ENCODE measurements around the gene CD244. TPM values are rescaled to one million over a fixed set of nuclear protein-coding genes. Genes with fewer than 3 reads are reported as not detected.

CD244 gene
- total RNA-seq, 1 experiment from 2014 or later = not detected

- Histone ChIP-seq H3K27me3 (ENCODE audit: insufficient read depth, low read depth) (no peaks in the 10 kb centered on the region), H3K36me3 (ENCODE audit: low read depth) (no peaks in the 10 kb centered on the region), H3K4me3 (no peak overlapping the region), H4K20me1 (ENCODE audit: insufficient read depth) (no peaks in the 10 kb centered on the region), H3K27ac (no peak overlapping the region), H2AFZ (no peak overlapping the region), H3K79me2 (ENCODE audit: low read depth) (no peaks in the 10 kb centered on the region), H3K4me1 (replicated peaks; ENCODE audit: insufficient read depth) (peaks cover 12% of the 10 kb centered on the region; the same call in 1 of the 2 replicates), H3K9me2 (ENCODE audit: insufficient read depth) (no peaks in the 10 kb centered on the region), H3K9me3 (ENCODE audit: insufficient read depth, low read depth) (peaks cover 3% of the 10 kb centered on the region; the same call in 1 of the 2 replicates), H3K4me2 (no peak overlapping the region), H3F3A (ENCODE audit: insufficient read depth, low read depth) (peaks cover 4% of the 10 kb centered on the region; the same call in 1 of the 2 replicates)
- no peak for DNase-seq
- intact Hi-C loops (cut with micrococcal nuclease; ENCODE audit: unreplicated experiment) = no loop called here
- BruUV-seq (replicated peaks) = no TSS peak
- POLR2A ChIA-PET (ENCODE audit: unreplicated experiment) = no interaction called here
- CTCF ChIA-PET = no interaction called here
- TF ChIP-seq CTCF (conservative IDR thresholded peaks at IDR 0.05) = no peak
- no peak for TF ChIP-seq EZH2 (IDR thresholded peaks at IDR 0.05; ENCODE audit: low read depth)
These were observed 54.9 kb downstream of the CD244 start for GRCh38 chr1:160807738-160808137.

- H3F3A ChIP-seq (ENCODE audit: insufficient read depth, low read depth) = no peaks in the 10 kb centered on the region
- DNase-seq = no peak
- no peak for TF ChIP-seq EZH2 (IDR thresholded peaks at IDR 0.05; ENCODE audit: low read depth)
- no peak for TF ChIP-seq CTCF (conservative IDR thresholded peaks at IDR 0.05)
- ChIA-PET CTCF (no interaction called here), POLR2A (ENCODE audit: unreplicated experiment) (no interaction called here)
- H3K4me2 ChIP-seq = no peak overlapping the region
- H4K20me1 ChIP-seq (ENCODE audit: insufficient read depth) = no peaks in the 10 kb centered on the region
- no peaks in the 10 kb centered on the region for H3K36me3 ChIP-seq (ENCODE audit: low read depth)
- no TSS peak for BruUV-seq (replicated peaks)
- no peak overlapping the region for H3K4me3 ChIP-seq
- H2AFZ ChIP-seq = no peak overlapping the region
- H3K9me3 ChIP-seq (ENCODE audit: insufficient read depth, low read depth) = peaks cover 3% of the 10 kb centered on the region; the same call in 1 of the 2 replicates
- H3K27ac ChIP-seq = no peak overlapping the region
- no peaks in the 10 kb centered on the region for H3K27me3 ChIP-seq (ENCODE audit: insufficient read depth, low read depth)
- H3K4me1 ChIP-seq (replicated peaks; ENCODE audit: insufficient read depth) = peaks cover 8% of the 10 kb centered on the region; the same call in 1 of the 2 replicates
- H3K9me2 ChIP-seq (ENCODE audit: insufficient read depth) = no peaks in the 10 kb centered on the region
- intact Hi-C loops (cut with micrococcal nuclease; ENCODE audit: unreplicated experiment) = no loop called here
- H3K79me2 ChIP-seq (ENCODE audit: low read depth) = no peaks in the 10 kb centered on the region
These were observed 55.4 kb downstream of the CD244 start for GRCh38 chr1:160807247-160807646.

- intact Hi-C loops (cut with micrococcal nuclease; ENCODE audit: unreplicated experiment) = no loop called here
- Histone ChIP-seq H3K9me2 (ENCODE audit: insufficient read depth) (no peaks in the 10 kb centered on the region), H3K79me2 (ENCODE audit: low read depth) (no peaks in the 10 kb centered on the region), H3K36me3 (ENCODE audit: low read depth) (no peaks in the 10 kb centered on the region), H3K27me3 (ENCODE audit: insufficient read depth, low read depth) (no peaks in the 10 kb centered on the region), H3K9me3 (ENCODE audit: insufficient read depth, low read depth) (peaks cover 3% of the 10 kb centered on the region; the same call in 1 of the 2 replicates), H3K4me1 (replicated peaks; ENCODE audit: insufficient read depth) (peaks cover 8% of the 10 kb centered on the region; the same call in 1 of the 2 replicates), H3F3A (ENCODE audit: insufficient read depth, low read depth) (no peaks in the 10 kb centered on the region), H3K4me3 (no peak overlapping the region), H3K27ac (no peak overlapping the region), H3K4me2 (no peak overlapping the region), H4K20me1 (ENCODE audit: insufficient read depth) (no peaks in the 10 kb centered on the region), H2AFZ (no peak overlapping the region)
- ChIA-PET POLR2A (ENCODE audit: unreplicated experiment) (no interaction called here), CTCF (no interaction called here)
- TF ChIP-seq CTCF (conservative IDR thresholded peaks at IDR 0.05) = no peak
- no peak for TF ChIP-seq EZH2 (IDR thresholded peaks at IDR 0.05; ENCODE audit: low read depth)
- DNase-seq = no peak
- BruUV-seq (replicated peaks) = no TSS peak
These were observed 55.9 kb downstream of the CD244 start for GRCh38 chr1:160806784-160807183.

All from PC-9 (cell line).